TTC549 (cell line): Measurements from ENCODE around the gene FCGBP.

ENCODE experiments used
- FAIRE-seq: peaks from 2 replicates; lab custom pipeline; 2012; peaks lifted over from hg19 to GRCh38; lab: Jason Lieb, UNC

FCGBP gene

GRCh38 chr19:39946532-39946931 lies 12.1 kb upstream of the FCGBP start:
- FAIRE-seq = no peak

GRCh38 chr19:39943586-39943985 lies 9.2 kb upstream of the FCGBP start:
- no peak for FAIRE-seq

GRCh38 chr19:39942366-39942730 lies 7.9 kb upstream of the FCGBP start:
- FAIRE-seq = no peak

- FAIRE-seq = no peak
Measured at GRCh38 chr19:39941615-39942365, 7.4 kb upstream of the FCGBP start.

GRCh38 chr19:39941151-39941550 lies 6.7 kb upstream of the FCGBP start:
- FAIRE-seq = no peak

- FAIRE-seq = no peak
Measured at GRCh38 chr19:39940221-39940833, 5.9 kb upstream of the FCGBP start.

- no peak for FAIRE-seq
Measured at GRCh38 chr19:39939556-39939955, 5.1 kb upstream of the FCGBP start.

GRCh38 chr19:39937787-39938186 lies 3.4 kb upstream of the FCGBP start:
- FAIRE-seq = no peak

- FAIRE-seq = no peak
Measured at GRCh38 chr19:39937094-39937720, 2.8 kb upstream of the FCGBP start.

GRCh38 chr19:39936622-39937021 lies 2.2 kb upstream of the FCGBP start:
- FAIRE-seq = no peak

GRCh38 chr19:39936020-39936419 lies 1.6 kb upstream of the FCGBP start:
- no peak for FAIRE-seq

- FAIRE-seq = no peak
Measured at GRCh38 chr19:39935364-39935661, 879 bp upstream of the FCGBP start.

- FAIRE-seq = no peak
Measured at GRCh38 chr19:39929750-39930149, 4.7 kb downstream of the FCGBP start.

GRCh38 chr19:39928357-39928725 lies 6.1 kb downstream of the FCGBP start:
- no peak for FAIRE-seq

GRCh38 chr19:39927524-39928356 lies 6.7 kb downstream of the FCGBP start:
- no peak for FAIRE-seq

- no peak for FAIRE-seq
Measured at GRCh38 chr19:39927076-39927475, 7.4 kb downstream of the FCGBP start.

GRCh38 chr19:39926170-39926760 lies 8.2 kb downstream of the FCGBP start:
- no peak for FAIRE-seq

- no peak for FAIRE-seq
Measured at GRCh38 chr19:39924952-39925351, 9.5 kb downstream of the FCGBP start.

- no peak for FAIRE-seq
Measured at GRCh38 chr19:39924389-39924788, 10.0 kb downstream of the FCGBP start.

GRCh38 chr19:39923862-39924261 lies 10.6 kb downstream of the FCGBP start:
- FAIRE-seq = no peak

GRCh38 chr19:39919976-39920375 lies 14.5 kb downstream of the FCGBP start:
- FAIRE-seq = no peak

- no peak for FAIRE-seq
Measured at GRCh38 chr19:39918183-39918651, 16.2 kb downstream of the FCGBP start.
